Measurements from ENCODE around the gene PTPN6.

PTPN6 gene

DNA sequence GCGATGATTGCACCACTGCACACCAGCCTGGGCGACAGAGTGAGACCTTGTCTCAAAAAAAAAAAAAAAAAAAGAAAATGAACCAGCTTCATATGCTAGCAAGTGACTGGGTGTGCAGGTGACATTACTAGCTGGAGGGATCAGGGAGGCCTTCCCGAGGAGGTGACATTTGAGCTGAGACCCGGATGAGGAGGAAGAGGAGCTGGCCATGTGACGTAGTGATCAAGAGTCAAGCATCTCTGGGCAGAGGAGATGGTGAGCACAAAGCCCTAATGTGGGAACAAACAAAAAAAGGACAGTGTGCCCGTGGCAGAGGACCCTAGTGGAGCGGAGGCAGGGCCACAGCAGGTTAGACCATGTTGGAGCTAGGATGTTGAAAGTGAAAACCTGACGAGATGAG lies 3.5 kb upstream of the PTPN6 start:
- H3K4me3 ChIP-seq (ENCODE audit: low read depth, low read length), result no peak overlapping the region
- TF ChIP-seq CTCF (conservative IDR thresholded peaks at IDR 0.05; ENCODE audit: low read depth, low read length), result no peak
- no peak for DNase-seq (ENCODE audit: low read depth)

DNA sequence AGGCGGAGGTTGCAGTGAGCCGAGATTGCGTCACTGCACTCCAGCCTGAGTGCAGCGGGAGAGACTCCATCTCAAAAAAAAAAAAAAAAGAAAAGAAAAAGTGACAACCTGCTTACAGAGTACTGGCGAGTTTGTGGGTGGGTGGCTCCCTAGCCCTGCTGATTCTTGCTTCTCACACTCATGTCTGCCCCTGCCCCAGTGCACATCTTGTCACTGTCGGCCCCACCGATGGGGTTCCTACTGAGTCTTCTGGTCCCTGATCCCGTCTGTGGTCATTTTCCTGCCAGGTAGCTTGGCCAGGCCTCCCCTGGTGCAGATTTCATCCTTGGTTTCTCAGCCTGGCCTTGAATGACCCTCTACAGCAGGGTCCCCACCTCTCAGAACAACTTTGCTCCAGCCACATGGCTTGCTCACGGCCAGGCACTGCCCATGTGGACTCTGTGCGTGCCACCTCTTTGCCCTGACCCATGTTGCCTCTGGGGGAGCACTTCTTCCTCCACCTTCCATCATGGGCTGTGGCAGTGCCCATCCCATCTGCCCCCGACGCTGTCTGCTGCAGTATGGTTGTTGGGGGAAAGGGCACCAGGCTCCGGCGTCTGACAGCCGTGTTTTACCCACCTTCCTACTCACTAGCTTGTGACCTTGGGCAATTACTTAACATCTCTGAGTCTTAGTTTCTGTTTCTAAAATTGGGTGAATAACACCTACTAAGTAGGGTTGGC lies 2.1 kb upstream of the PTPN6 start:
- no peak for TF ChIP-seq CTCF (conservative IDR thresholded peaks at IDR 0.05; ENCODE audit: low read depth, low read length)
- DNase-seq (ENCODE audit: low read depth), result no peak
- no peak overlapping the region for H3K4me3 ChIP-seq (ENCODE audit: low read depth, low read length)

- no peak overlapping the region for H3K4me3 ChIP-seq (ENCODE audit: low read depth, low read length)
- no peak for DNase-seq (ENCODE audit: low read depth)
- peak; percentile 36 for TF ChIP-seq CTCF (conservative IDR thresholded peaks at IDR 0.05; ENCODE audit: low read depth, low read length)
These were observed 755 bp upstream of the PTPN6 start for GRCh38 chr12:6950401-6950801.

DNA sequence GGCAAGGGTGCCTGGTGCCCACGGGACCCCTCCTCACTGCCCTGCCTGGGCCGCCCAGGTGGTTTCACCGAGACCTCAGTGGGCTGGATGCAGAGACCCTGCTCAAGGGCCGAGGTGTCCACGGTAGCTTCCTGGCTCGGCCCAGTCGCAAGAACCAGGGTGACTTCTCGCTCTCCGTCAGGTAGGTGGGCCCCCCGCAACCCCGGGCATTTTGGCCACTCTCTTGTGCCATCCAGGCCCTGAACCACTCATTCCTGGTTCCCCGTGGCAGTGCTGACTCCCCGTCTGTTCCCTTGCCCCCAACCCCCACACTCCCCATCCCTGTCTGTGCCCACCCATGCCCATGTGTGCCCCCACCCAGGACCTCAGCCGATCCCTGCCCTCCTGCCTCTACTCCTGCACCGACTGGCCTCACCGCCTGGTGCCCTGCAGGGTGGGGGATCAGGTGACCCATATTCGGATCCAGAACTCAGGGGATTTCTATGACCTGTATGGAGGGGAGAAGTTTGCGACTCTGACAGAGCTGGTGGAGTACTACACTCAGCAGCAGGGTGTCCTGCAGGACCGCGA lies 480 bp downstream of the PTPN6 start:
- TF ChIP-seq CTCF (conservative IDR thresholded peaks at IDR 0.05; ENCODE audit: low read depth, low read length), result no peak
- no peak for DNase-seq (ENCODE audit: low read depth)
- H3K4me3 ChIP-seq (ENCODE audit: low read depth, low read length), result no peak overlapping the region

DNA sequence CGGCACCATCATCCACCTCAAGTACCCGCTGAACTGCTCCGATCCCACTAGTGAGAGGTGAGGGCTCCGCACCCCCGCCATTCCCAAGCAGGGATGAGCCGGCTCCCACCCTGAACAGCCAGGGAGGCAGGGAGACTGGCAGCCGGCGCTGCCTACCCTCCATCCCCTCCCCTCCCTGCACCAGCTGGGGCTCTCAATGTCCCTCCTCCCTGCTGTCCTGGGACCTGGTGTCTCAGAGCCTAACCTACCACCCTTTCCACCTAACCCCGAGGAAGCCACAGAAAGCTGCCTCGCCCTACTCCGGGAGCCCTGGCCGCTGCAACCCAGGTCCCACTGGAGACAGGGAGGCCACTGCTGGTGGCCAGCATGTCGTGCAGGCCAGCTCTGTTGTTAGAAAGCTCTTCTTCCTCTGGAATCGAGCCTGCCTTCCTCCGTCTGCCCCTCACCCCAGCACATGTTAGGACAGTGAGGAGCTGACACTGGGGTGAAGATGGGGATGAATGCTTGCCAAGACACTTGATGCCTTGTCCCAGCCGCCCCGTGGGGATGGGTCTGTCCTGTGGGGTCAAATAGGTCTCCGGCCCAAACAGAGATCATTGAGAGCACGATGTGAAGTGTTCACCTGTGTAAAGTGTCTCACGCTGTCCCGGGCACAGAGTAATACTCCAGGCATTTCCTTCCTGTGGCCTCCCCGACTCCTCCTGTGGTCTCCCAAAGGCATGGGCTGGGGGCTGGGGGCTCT lies 1.1 kb downstream of the PTPN6 start:
- no peak overlapping the region for H3K4me3 ChIP-seq (ENCODE audit: low read depth, low read length)
- TF ChIP-seq CTCF (conservative IDR thresholded peaks at IDR 0.05; ENCODE audit: low read depth, low read length), result no peak
- DNase-seq (ENCODE audit: low read depth), result no peak

GRCh38 chr12:6952863-6953441 lies 1.8 kb downstream of the PTPN6 start:
- H3K4me3 ChIP-seq (ENCODE audit: low read depth, low read length), result no peak overlapping the region
- DNase-seq (ENCODE audit: low read depth), result no peak
- TF ChIP-seq CTCF (conservative IDR thresholded peaks at IDR 0.05; ENCODE audit: low read depth, low read length), result no peak

Data from choroid plexus epithelial cell (primary cell).